SU-DHL-6 (cell line): ENCODE data around the gene PRDM16.

Experiments used
- CTCF ChIP-seq: fragments of 200-600 bp; sonication (generic); IDR thresholded peaks from one replicate; pipeline ENCODE4 v1.5.1; 2017; ENCODE audit warnings: antibody characterized with exemption, mild to moderate bottlenecking, low read length, moderate library complexity; ENCODE audit not compliant: insufficient read depth, poor library complexity, severe bottlenecking
- EZH2phosphoT487 ChIP-seq: fragments of 200-600 bp; sonication (generic), shearing (Covaris generic); conservative IDR thresholded peaks from 2 replicates; pipeline ENCODE4 v1.6.1; 2018; ENCODE audit warnings: mild to moderate bottlenecking, antibody characterized with exemption, low read length, moderate library complexity, mixed read lengths

- TF ChIP-seq CTCF (no peak), EZH2phosphoT487 (no peak)
These were observed 180.2 kb downstream of the PRDM16 start for GRCh38 chr1:3249231-3249630.
